GM19328 (cell line): Measurements from ENCODE around the gene FERMT2.
"Not testable (repeated sequence)": the region's sequence is repeated elsewhere in the genome, so short reads cannot be mapped to it uniquely, and the experiment has no call there.

ENCODE experiments used
- ATAC-seq: cut with Tn5 transposase; IDR thresholded peaks from one replicate; pipeline ENCODE4 v1.9.1; 2021; ENCODE audit warnings: mild to moderate bottlenecking, moderate library complexity; ENCODE audit not compliant: unreplicated experiment

The FERMT2 gene

DNA sequence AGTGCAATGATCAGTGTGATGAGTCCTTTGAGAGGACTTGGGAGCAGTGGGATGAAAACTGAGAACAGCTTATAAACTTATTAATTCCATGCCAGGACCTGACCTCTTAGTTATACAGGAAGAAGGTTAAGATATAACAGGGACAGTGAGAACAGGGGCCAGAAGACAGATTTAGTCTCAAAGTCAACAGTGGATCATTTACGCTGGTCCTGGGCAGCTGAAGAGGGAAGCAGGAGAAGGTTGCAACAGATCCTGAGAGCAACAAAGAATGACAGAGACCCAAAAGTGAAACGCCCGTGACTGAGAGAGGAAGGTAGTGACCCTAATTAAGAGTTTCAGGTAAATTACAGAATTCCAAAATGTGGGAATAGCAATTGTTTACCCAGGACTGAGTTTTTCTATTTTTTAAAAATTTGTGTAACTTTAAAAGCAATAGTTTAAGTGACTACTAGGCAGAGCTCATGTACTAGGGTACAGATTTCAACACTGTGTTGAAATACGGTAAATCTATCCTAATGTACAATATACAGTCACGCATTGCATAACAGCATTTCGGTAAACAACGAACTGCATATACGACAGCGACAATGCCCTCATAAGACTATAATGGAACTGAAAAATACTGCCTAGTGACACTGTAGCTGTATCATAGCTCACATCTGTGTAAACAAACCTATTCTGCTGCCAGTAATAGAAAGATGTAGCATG lies 81.8 kb downstream of the FERMT2 start:
- ATAC-seq = no peak

DNA sequence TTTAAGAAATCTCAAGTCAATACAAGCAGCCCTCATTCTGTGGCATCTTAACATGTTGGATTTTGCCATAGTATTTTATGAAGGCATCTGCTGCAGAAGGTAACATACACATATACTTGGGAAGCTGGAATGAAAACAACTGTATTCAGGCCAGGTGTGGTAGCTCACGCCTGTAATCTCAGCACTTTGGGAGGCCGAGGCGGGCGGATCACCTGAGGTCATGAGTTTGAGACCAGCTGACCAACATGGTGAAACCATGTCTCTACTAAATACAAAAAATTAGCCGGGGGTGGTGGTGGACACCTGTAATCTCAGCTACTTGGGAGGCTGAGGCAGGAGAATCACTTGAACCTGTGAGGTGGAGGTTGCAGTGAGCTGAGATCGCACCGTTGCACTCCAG lies 86.0 kb downstream of the FERMT2 start:
- ATAC-seq = not testable (repeated sequence)

DNA sequence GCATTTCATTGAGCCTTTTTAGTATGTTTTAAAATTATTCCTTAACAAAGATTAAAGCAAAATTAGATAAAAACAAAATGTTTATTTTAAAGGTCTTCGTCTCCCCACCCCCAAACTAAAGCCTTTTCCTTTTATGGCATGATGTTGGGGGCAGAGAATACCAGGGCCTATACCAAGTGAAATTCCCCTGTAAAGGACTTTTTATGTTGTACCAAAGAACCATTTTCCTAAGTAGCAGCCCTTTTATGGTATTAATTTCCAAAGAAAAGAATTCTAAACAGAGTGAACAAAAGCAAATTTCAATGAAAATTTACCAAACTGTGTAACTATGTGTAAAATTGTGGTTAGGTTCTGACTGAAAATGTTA lies 87.5 kb downstream of the FERMT2 start:
- ATAC-seq = no peak

DNA sequence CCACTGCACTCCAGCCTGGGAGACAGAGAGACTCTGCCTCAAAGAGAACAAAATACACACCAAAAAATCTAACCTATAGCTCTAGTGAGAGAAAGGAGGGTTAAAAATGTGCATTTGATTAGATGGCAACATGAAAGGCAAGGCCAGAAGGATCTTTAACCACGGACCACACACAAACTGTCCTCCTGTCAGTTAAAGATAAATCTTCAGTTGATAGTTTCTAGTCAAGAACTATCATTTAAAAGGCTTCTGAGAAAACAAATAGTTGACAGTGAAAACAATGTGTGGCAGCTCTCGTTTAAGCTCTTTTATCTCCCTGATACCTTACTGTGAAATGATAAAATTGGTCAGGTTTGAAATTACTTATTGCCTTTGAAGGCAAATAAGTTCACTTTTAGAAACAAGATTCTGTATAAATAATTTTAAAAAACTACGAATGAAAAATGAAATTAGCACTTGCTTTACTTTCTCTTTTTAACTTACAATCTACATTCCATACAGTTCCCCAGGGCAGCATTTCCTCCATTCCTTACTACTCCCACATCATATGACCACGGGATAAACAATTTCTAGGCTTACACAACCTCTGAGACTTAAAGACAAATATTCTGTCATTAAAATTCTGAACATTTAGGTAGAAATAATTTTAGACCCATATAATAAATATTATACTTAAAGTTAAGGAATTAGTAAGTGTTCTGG lies 88.1 kb downstream of the FERMT2 start:
- ATAC-seq = no peak

DNA sequence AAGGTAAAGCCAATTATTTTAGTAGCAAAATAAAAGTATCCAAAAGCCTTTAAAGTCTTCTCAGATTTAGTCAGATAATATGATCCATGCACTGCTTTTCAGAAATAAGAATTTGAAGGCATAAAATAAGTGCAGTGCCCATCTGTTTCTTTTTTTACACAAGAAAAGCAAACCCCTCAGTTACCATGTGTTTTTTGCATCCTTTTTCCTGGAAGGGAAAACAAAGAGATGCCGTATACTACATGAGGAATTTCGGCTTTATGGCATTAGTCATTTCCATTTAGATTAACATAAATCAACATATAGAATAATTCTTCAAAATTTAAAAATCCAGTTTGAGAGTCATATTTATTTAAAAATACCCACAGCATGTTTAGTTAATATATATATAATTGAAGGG lies 89.4 kb downstream of the FERMT2 start:
- ATAC-seq = no peak

DNA sequence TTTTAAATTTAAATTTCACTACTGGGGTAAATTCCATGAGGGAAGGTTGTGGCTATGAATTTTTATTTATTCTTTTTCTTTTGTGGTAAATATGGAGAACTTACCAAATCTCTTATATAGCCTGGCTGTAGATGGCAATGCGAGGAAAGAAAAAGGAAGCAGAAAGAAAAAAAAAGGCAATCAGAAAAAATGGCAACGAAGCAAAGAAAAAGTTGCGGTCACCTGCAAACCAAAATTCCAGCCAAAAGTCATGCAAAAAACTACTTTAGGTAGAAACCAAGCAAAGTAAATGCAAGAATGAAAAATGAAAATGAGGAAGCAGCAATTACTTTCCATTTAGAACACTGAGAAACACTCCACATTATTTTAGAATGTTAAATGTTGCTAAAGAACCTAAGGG lies 89.9 kb downstream of the FERMT2 start:
- ATAC-seq = no peak

DNA sequence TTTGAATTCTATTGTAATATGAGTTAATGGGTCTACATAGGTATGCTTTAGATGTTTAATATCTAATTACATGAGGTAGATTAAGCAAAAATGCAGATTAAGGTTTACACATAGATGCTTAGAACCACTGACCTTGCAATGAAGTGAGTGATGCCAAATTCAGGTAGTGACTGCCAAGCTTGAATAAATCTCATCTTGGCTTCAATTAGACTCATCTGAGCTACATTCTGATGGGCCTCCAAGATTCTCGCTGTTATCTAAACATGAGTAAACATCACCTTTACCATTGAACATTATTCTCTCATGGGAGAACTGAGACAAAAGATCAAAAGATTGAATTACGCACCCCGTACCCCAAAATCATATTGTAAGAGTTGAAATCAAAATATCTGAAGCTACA lies 90.6 kb downstream of the FERMT2 start:
- no peak for ATAC-seq

DNA sequence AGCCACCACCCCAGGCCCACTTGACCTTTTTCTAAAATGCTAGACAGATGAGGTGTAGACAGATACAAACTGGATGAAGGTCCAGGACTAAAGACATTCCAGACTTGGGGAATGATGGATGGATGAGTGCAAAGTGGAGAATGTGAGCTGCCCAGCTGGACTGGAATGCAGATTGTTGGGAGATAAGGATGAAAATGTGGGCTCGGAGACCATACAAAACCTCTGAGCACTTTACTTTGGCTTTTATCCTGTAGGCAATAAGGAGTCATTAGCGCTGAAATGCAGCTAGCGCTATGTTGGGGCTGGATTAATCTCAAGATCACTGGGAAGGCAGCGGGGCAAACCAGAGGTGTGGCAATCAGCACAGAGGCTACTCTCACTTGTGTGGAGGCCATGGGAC lies 94.7 kb downstream of the FERMT2 start:
- ATAC-seq = no peak

DNA sequence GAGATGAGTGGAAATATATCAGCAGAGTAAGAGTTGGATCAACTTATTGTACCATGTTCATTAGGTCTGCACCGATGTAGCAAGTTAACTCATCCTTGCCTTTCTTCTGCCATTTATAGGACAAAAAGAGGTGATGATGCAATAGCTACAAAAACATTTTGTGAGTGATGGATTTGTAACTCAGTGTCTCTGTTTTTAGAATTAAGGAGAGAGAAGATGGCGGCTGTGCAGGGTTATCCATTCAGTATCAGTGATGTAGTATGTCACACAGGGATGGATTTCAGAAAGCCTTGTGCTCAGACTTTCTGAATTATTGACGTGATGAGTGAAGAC lies 97.4 kb downstream of the FERMT2 start:
- no peak for ATAC-seq

DNA sequence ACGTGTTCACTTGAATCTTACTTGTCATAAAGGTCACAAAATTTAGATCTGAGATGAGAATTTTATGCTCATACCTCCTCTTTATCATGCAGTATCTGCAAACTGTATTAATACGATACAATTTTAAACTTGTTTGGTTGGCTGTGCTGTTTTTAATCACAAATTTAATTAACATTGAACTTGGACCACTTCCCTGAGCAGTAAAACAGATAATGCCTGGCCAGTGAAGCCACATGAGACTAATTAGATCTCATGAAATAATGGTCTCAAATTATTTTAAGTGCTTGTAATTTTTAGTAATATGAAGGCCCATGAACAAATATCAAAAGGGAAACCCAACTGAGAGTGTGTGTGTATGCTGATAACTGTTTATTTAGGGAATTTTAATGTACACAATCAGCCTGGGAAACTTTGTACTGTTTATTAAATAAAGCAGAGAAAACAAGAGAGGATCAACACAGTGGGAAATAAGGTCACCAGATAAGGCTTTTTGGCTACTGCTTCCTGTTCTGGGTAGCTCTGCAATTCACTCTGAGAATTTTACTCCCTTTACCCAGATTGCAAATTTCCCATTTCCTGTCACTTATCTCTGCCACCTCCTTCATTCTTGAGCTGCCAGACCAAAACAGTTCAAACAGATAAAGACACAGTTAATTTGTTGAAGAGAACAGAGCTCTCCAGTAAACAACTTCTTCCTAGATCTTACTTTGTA lies 97.9 kb downstream of the FERMT2 start:
- ATAC-seq = no peak

DNA sequence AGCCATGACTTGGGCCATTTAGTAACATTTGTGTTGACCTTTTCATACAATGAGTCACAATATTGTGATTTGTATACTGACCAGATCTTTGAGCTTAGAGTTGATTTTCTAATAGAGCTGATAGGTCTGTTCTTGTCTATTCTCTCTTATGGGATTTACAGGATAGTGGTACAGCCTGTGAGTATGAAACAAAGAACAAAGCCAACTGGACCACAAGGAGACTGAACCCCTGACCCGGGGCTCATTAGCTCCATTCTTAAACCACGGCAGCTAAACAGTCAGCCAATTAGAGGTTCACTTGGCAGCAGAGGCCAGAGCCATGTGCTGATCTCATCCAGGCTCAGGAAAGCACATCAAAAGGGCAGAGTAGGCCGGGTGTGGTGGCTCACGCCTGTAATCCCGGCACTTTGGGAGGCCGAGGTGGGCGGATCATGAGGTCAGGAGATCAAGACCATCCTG lies 100.4 kb downstream of the FERMT2 start:
- no peak for ATAC-seq

DNA sequence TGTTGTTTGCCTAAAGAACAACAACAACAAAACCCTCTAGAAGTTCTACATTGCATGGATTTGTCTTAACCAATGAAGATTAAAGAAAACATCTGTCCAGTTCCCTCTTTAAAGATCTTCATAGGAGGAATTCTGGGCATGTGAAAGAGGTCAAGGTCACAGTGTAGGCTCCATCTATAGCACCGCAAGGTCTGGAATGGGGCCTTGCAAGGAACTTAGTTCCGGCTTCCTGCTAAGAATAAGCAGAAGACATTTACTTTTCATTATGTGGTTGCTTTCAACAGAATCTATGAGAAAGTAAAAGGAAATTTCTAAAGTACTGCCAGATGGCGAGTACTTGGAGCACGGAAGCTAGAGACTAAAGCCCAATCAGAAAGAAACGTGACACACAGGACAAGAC lies 102.2 kb downstream of the FERMT2 start:
- ATAC-seq = no peak

DNA sequence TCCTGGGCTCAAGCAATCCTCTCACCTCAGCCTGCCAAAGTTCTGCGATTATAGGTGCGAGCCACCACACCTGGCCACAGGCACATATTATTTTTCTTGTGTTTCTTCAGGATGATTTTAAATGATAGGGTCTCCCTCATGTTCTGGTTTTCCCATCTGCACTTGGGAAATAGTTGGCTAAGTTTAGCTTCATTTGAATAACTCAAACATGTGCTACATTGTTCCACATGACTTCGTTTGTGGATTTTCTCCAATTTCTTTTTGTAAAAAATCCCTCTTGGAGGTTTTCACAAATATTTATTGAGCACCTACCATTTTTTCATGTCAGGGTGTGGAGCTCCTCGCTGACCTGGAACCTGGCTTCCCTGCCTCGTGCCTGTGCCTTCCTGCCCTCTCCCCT lies 104.3 kb downstream of the FERMT2 start:
- ATAC-seq = no peak

DNA sequence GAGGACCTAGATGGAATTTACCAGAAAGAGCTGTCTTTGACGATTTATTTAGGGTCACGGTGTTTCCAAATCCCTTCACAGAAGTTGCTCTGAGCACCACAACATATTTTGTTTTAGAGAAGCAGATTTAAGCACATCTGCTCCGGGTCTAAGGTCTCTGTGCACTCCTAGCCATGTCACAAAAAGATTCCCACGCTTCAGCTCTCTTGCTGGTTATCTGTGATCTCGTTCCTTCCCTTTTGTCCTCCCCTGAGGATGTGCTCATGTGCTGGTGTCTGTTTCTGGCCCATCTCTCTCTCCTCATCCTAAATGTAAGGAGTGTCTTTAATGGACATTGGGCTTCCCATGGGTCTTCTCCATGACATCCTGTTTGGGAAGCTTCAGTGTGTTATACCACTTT lies 105.8 kb downstream of the FERMT2 start:
- no peak for ATAC-seq

DNA sequence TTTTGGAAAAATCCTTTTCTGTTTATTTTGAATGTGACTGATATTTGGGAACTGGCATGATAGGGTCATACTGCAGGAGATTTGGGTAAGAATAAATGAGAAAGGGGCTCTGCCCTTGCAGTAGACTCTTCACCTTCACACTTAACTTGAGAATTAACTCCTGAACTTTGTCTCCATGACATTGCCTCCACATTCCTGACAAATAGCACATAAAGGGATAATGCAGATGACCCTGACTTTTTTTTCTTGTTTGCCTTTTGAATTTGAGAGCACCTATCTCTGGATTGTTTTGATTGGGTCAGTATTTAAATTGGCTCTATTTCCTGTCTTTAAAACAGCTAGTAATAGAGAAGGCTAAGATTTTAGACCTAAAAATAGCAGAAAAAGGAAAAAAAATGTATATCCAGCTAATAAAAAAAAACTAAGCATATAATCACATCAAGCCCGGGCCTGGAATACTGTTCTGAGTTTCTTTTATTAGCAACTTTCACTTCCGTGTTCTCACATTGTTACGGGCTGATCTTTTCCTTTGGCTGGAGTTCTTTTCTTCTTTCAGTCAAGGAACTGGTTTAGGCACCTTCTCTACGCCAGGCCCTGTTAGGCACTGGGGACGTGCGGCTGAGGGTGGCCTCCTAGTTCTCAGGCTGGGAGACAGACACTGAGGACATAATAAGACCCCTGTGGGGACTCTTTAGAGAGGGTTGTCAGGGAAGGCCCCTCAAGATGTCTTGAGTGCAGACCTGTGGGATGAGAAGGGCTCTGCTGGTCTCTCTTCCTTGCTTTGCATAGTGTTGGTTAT lies 106.4 kb downstream of the FERMT2 start:
- ATAC-seq = no peak

DNA sequence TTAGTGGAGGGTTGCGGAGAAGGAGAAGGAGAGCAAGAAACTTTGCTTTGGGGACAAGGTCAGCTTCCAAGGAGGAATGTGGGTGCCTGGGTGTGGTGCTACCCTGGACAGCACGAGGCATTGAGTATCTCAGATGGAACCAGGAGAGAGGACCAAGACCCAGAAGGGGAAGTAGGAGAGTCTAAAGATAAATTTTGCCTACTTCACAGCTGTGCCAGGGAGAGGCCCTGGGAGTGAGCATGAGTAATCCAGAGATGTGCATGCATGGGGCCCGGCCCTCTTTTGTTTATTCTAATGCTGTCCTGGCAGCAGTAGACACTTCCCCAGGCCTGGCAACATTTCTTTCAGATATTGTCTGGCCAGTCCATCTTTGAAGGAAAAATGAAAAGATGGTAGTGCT lies 110.0 kb downstream of the FERMT2 start:
- no peak for ATAC-seq

DNA sequence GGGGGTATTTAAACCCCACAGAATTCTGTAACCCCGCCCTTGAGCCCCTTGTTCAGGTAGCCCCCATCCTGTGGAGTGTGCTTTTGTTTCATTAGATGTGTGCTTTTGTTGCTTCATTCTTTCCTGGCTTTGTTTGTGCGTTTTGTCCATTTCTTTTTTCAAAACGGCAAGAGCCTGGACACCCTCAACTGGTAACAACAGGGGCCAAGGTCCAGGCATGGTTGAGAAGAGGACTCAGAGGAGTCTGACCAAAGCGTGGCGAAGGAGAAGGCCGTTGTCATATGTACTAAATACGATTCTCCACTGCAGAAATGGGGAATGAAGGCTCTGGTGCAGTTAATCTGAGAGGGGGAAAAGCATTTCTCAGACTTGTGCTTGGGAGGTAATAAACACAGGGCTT lies 113.4 kb downstream of the FERMT2 start:
- ATAC-seq = no peak

DNA sequence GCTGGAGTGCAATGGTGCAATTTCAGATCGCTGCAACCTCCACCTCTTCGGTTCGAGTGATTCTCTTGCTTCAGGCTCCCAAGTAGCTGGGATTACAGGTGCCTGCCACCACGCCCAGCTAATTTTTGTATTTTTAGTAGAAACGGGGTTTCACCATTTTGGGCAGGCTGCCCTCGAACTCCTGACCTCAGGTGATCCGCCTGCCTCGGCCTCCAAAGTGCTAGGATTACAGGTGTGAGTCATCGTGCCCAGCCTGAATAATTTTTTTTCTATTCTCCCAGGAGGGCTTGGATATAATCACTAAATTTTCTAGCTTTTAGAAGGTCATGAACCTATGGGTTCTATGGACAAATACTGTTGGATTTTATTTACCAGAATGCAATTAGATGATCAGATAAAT lies 114.8 kb downstream of the FERMT2 start:
- no peak for ATAC-seq

DNA sequence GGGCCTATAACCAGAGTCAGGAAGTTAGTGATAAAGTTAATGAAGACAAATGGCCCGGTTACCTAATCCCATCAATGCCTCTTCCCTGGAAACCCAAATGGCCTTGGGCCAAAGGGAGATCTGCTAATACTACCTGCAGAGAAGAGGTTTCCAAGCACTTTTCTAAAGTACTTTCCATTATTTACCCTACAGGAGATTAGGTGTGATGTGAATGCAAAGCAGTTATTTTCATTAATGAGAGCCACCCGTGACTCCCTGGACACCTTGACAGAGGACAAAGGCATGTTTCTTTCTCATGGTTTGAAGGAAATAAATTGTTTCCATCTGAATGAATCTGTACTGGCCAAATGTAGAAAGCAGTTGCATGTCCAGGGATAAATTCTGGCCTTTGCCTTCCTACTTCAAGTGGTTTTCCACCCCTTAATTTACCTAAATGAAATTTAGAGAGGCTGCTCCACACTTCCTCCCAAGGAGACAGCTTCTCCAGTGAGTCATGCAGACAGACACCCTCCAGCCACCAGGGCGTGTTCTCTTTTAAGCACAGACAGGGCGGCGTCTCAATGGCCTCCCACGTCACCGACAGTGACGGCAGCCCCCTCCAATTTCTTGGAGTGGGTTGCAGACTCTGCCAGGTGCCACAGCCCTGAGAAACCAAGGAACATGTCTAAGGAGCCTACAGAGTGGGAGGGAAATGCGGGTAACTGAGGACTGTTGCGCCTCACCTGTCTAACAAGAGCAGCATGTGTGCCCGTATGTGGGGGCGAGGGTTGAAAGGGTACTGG lies 115.5 kb downstream of the FERMT2 start:
- ATAC-seq = no peak

DNA sequence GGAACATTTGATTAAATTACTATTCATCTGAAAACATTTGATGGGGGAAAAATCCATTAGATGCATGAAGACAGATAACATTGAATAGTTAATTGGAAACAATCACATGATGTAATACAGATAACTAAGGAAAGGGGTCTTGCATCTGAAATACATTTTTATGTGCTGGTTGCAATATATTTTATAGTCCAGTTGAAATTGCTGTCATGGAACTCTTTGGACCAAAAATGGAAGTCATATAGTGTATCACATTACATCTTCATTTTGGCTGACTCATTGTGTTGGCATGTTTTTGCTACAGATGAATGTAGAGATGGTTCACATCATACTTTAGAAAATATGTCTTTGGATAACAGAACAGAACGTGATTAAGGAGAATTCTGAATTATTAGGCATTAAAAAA lies 116.4 kb downstream of the FERMT2 start:
- no peak for ATAC-seq

DNA sequence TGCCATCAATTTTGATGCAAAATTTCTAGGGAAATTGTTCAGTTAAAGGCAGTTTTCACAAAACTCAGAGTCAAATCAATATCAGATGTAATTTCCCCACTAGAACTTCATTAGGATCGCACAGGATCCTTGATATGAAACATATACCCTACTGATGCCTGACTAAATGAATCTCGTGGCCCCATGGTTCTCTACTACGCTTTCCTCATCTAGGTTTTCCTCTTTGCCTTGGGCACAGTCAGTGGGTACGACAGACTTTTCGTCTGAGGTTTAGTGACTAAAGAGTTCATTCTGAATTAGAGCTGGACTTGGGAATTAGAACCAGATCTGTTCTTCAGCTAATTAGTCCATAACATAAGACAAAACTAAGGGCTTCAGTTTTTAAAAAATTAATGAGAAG lies 117.0 kb downstream of the FERMT2 start:
- no peak for ATAC-seq
